Epidermal melanocyte (primary cell): ENCODE measurements around the gene DLG5.
"Not testable (repeated sequence)": the region's sequence is repeated elsewhere in the genome, so short reads cannot be mapped to it uniquely, and the experiment has no call there.

Source experiments
- DNase-seq: peaks from one replicate; pipeline ENCODE4 v3.0.0; 2011; ENCODE audit warnings: low spot score; ENCODE audit not compliant: insufficient read length

Gene DLG5

DNA sequence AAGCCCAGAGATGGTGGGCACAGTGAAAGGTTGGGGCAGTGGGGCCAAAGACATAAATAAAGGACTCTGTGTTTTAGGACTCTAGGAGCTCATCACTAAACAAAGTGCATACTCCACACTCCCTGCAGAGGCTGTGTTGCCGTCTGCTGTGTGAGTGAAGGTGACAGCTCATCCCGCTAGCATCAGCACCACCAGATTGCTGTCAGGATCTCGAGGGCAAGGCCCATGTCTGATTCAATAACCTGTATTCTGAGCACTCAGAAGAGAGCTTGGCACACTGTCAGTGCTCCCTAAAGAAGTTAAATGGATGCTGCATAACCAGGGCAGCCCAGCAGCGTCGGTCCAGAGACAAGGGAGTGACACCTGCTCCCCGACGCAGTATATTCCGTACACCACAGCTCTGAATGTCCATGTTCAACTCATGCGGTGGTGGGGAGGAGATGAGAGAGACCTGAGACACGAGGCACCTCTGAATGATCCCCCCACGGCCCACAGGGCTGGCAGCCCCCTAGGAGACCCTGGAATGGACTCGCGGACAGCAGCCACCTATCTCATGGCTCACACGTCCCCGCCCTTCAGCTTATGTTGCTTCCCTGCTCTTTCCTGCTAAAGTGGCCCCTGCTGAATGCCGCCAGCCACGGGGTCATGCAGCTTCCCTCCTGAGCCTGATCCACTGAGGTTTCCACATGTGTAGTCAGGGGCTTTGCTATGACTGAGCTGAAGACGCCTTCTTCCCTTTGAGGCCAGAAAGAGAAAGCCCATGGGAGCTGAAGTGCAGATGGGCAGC lies 156.3 kb downstream of the DLG5 start:
- DNase-seq = no peak

- no peak for DNase-seq
Observed at GRCh38 chr10:77768039-77768438, 158.5 kb downstream of the DLG5 start.

DNA sequence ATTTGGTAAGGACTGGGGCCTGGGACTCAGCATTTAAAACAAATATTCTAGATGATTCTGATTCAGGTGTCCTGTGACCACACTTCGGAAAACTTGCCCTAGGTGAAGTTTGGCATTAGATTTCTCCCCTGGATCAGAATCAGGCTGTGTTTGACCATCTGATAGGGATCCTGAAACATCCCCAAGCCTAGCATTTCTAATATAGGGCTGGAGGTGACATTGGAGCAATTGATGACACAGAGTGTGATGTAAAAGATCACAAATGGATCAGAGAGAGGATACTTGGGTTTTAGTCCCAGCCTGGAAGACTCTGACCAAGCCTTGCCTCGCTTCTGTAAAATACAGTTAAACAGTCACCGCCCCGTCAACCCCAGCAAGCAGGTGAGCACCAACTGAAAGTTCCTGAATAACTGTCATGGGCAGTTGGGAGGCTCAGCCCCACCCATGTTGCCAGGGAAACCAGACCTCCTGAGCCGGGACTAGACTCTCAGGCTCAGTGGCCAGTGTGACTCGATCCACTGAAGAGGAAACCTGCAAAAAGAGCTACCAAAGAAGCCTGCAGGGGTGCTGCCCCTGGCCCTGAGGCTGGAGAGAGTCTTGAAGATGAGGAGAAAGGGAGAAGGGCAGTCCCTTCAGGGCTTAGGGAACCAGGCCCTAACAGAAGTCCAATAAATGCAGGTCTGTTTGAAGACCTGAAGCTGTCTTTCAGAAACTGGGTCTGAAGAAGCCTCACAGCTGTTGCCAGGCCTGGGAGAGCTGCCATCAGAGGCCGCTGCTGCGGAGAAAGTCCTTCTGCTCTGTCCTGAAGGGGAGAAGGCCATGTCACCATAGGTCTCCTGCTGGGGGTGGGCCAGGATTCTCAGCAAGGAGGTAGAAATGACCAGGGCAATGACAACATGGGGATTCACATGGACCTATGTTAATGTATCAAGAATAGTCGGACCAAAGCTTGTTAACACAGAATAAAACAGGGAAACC lies 162.8 kb downstream of the DLG5 start:
- no peak for DNase-seq

DNA sequence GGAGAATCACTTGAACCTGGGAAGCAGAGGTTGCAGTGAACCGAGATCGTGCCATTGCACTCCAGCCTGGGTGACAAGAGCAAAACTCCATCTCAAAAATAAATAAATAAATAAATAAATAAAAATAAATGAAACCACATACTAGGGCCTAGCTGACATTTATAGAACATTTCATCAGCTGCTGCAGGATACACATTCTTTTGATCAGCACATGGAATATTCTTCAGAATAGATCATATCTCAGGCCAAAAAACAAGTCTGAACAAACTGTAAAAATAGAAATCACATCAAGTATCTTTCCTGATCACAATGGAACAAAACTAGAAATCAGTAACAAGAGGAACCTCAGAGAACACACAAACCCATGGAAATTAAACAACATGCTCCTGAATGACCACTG lies 168.1 kb downstream of the DLG5 start:
- DNase-seq = not testable (repeated sequence)

- peak; percentile 56 for DNase-seq
Observed at GRCh38 chr10:77756319-77757232, 170.0 kb downstream of the DLG5 start.

DNA sequence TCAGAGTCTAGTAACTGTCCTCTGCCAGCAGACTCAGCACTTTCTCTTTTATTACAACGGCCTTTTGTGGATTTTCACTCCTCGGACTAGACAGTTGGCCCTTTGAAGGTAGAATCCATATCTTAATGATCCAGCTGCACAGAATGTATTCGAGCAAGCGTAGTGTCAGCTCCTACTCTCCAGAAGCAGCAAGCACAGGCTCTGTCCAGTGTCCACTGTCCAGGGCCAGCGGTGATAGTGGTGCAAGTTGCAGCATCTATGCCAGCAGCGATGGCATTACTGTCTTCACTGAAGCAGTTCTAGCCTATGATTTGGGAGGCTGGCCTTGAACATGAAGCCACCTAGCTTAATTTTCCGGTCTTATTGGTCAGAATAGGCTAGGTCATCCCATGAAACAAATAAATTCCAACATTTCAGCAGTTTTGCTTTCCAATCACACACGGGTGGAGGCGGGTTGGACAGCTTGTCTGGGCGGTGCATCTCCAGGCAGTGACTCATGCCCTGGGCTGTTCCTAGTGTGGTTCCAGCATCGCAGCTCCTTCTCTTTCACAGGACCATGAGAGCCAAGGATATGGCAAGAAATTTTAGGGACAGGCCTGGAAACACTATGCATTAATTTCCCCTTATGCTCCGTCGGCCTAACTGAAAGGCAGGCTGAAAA lies 180.4 kb downstream of the DLG5 start:
- no peak for DNase-seq

DNA sequence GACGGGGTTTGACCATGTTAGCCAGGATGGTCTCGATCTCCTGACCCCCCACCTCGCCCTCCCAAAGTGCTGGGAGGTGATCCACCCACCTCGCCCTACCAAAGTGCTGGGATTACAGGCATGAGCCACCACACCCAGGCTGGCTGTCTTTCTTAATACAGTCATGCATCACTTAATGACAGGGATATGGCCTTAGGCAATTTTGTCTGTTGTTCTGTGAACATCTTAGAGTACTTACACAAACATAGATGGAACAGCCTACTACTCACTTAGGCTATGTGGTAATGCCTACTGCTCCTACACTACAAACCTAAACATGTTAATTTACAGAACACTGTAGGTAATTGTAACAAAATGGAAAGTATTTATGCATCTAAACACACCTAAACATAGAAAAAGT lies 182.3 kb downstream of the DLG5 start:
- DNase-seq = no peak

- DNase-seq = no peak
Observed at GRCh38 chr10:77742172-77742571, 184.4 kb downstream of the DLG5 start.

- DNase-seq = no peak
Observed at GRCh38 chr10:77741746-77742145, 184.8 kb downstream of the DLG5 start.
